GM04504 (cell line): ENCODE measurements around the gene CIDEA.

Experiments
- DNase-seq: peaks from one replicate; pipeline ENCODE4 v3.0.0-alpha.2; 2012; ENCODE audit warnings: low read depth

The CIDEA gene

DNA sequence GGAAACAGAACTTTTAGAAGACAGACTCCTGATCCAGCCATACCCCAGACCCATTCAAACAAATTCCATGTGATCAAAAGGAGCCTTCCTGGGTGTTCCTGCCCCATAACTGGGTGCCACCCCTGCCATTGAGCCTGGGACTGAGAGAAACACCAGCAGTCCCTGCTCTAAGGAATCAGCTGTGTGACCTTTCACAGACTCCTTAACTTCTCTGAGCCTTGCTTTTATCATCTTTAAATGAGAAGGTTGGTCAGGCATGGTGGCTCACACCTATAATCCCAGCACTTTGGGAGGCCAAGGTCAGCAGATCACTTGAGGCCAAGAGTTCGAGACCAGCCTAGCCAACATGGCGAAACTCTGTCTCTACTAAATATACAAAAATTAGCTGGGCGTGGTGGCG lies 20.6 kb downstream of the CIDEA start:
- no peak for DNase-seq

- DNase-seq, result no peak
Measured at GRCh38 chr18:12276736-12277554, 22.8 kb downstream of the CIDEA start.

GRCh38 chr18:12278215-12278671 lies 24.1 kb downstream of the CIDEA start:
- DNase-seq, result no peak

GRCh38 chr18:12278741-12279682 lies 24.9 kb downstream of the CIDEA start:
- DNase-seq, result peak; percentile 91

DNA sequence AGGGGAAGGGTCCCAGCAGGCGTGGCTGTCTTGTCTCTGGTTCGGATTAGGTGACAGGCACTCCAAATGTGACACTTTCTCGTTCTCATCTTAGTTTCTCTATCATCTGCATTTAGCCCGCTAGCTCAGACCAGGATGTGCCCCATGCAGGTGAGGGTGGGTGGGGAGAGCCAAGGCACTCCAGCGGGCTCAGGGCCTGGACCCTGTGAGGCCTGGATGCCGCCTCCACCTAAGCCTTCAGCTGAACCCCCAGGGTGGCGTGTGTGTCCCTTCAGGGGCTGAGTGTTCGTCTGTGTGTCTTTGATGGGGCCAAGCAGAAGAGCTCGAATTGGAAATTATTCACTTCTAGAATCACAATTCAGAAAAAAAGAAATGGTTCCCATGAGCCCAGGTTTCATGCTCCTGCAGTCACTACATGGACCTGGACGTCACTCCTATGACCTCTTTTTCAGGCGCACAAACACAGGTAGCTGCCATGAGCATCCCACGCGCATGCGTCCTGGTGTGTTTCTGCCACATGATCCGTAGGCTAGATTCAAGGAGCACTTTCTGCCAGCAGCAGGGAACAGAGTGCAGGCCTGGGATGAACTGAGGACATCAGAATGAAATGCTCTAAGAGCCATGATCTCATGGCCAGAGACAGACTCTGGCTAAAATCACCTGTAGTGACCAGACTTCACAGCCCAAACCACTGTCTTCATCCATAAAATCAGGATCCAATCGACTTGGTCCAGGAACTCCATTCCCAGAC lies 25.8 kb downstream of the CIDEA start:
- no peak for DNase-seq

- DNase-seq, result no peak
Measured at GRCh38 chr18:12281861-12282260, 27.7 kb downstream of the CIDEA start.

- peak; percentile 72 for DNase-seq
Measured at GRCh38 chr18:12282442-12283039, 28.4 kb downstream of the CIDEA start.

DNA sequence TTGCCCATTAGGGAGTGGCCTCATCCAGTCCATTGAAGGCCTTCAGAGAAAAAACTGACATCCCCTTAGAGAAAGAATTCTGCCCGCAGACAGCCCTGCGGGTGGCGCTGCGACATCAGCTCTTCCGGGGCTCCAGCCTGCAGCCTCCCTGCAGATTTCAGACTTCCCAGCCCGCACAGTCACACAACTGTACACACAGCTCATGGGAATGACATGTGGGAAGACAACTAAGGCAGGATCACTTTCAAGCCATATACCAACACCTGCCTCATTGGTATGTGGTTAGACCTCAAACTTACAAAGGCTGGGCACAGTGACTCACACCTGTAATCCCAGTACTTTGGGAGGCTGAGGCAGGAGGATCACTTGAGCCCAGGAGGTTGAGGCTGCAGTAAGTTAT lies 29.1 kb downstream of the CIDEA start:
- no peak for DNase-seq

GRCh38 chr18:12283666-12284065 lies 29.5 kb downstream of the CIDEA start:
- no peak for DNase-seq

DNA sequence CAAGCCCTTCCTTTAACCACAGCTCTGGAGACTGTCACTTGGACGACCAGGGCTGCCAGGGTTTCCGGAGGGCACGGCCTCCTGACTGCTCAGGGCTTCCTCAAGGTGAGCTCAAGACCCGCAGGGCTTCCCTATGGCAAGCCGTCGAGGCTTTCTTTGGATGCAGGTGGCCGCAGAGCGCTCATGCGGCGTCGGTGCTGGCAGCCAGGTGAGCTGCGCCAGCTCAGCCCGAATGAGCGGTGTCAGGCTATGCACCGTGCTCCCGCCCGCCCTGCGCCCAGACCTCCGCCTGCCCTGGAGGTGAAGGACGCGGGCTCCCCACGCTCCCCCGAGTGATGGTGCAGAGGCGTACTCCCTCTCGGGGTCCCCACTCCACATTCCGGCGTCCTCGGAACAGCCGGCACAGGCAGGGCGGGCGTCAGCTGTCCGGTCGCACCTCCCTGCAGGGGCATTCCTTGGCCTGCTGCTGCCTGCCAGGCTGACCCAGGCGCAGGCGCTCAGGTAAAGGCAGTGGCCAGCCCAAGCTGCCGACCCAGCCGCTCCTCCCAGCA lies 33.0 kb downstream of the CIDEA start:
- no peak for DNase-seq

- peak; percentile 81 for DNase-seq
Measured at GRCh38 chr18:12287684-12288402, 33.7 kb downstream of the CIDEA start.

DNA sequence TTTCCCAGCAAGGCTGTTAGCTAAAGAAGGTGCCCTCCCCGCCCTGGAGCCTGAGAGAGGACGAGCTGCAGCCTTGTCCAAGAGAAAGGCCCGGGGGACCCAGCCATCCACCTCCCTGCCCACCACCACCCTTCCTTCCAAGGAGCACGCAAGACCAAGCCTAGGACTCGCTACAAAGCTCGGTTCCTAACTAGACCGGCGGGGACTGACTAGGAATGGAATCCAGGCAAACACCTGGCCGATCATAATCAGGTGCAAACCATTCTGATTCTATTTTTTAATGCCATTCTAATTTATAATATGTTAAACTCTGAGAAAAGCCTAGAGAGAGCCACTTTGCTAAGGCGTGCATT lies 34.2 kb downstream of the CIDEA start:
- no peak for DNase-seq

GRCh38 chr18:12290086-12290485 lies 35.9 kb downstream of the CIDEA start:
- DNase-seq, result no peak

DNA sequence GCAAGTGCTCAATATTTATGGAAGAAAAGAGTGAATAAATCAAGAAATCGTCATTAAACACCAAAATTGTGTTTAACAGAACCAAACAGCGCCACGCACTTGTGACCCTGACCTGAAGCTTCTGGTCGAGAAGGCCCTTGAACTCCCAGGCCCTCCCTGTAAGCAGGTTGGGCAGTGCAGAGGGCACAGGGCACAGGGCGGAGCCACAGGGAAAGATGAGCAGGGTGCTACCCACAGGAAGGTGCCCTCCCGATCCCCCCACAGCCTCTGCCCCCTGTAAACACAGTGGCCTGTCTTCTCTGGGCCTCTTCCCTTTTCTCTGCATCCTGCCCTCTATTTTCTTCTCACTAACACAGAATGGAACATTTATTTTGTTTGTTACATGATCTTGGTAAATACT lies 37.0 kb downstream of the CIDEA start:
- DNase-seq, result no peak

GRCh38 chr18:12291690-12292089 lies 37.5 kb downstream of the CIDEA start:
- no peak for DNase-seq

- no peak for DNase-seq
Measured at GRCh38 chr18:12293831-12294230, 39.7 kb downstream of the CIDEA start.

GRCh38 chr18:12295389-12296086 lies 41.4 kb downstream of the CIDEA start:
- DNase-seq, result no peak

DNA sequence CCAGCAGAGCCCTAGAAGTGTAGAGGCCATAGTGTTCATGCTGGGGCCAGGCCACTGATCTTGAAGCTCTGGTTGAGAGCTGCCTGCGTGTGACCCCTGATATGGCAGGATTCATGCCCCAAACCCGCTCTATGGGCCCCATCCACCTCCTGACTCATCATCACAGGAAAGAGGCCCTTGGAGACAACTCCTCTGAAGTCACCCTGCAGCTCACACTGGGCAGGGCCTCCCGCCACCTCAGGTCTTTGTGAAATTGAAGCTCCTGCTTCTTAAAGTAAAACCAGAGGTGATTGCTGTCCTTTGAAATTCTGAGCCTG lies 41.9 kb downstream of the CIDEA start:
- no peak for DNase-seq

DNA sequence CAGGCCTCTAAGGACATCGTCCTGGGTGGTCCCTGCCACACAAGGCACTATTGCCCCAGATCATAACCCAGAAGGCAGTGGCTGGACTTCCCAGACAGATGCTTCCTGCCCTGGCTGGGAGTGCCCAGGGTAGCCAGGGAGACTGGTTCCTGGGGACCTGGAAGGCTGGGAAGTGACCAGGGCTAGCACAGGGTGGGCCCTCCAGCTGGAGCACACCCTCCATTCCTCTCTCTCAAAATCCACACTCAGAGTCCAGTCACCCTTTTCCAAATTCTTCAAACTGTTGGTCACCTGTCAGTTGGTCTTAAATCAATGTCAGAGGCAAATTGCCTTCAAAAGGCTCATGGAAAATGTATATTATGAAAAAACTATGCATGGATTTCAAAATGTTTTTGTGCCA lies 42.3 kb downstream of the CIDEA start:
- no peak for DNase-seq

DNA sequence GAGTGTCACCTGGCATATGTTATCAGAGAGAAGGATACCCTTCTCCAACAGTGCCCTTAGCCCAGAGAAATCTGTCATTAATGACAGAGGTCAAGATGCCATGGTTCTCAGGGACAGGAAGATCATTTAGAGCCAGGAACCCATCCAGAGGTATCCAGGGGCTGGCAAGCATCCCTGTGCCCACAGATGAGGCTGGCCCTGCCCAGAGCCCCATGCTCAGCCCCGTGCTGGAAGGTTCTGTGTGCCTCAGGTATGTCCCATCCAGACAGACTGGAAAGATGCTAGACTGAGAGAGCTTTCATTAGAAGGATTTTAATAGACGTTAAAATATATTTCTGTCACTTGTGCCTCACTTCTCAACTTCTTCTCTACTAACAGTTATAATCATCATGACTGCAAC lies 45.7 kb downstream of the CIDEA start:
- no peak for DNase-seq
